HG03159 (cell line): ENCODE data around the gene ZNF532.
"Not testable (repeated sequence)": the region's sequence is repeated elsewhere in the genome, so short reads cannot be mapped to it uniquely, and the experiment has no call there.

Experiments
- ATAC-seq: cut with Tn5 transposase; IDR thresholded peaks from one replicate; pipeline ENCODE4 v1.9.1; 2021; ENCODE audit warnings: mild to moderate bottlenecking, moderate library complexity; ENCODE audit not compliant: unreplicated experiment

The ZNF532 gene

DNA sequence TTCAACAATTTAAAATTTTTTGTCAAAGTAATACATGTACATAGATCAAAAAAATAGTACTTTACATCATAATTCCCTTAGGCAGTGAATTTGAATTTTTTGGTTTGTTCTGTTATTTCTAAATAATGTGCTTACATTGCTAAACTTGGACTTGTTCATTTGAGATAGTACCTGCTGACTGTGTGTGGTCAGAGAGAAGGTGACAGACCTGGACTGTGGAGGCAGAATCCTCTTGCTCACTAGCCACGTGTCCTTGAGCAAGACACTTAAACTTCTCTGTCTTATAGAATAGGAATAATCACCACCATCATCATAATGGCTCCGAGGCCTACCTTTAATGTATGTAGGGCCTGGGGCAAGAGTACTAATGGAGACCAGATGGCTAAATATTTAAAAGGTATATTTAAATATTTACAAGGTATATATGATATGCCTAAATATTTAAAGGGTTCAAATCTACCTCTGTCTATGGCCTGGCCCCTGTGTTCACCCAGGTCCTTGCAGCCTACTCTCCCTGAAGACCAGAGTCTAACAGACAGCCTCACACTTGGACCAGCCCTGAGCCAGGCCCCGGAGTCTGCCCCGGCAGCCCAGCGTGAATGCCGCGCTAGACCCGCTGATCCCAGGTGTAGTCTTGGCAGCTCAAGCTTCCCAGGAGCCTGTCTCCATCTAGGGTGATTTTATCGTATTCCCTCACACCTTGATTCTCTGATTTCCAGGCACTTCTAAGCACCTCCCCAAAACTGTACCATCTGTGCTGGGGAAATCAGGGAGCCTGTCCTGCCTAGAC lies 33.5 kb downstream of the ZNF532 start:
- no peak for ATAC-seq

DNA sequence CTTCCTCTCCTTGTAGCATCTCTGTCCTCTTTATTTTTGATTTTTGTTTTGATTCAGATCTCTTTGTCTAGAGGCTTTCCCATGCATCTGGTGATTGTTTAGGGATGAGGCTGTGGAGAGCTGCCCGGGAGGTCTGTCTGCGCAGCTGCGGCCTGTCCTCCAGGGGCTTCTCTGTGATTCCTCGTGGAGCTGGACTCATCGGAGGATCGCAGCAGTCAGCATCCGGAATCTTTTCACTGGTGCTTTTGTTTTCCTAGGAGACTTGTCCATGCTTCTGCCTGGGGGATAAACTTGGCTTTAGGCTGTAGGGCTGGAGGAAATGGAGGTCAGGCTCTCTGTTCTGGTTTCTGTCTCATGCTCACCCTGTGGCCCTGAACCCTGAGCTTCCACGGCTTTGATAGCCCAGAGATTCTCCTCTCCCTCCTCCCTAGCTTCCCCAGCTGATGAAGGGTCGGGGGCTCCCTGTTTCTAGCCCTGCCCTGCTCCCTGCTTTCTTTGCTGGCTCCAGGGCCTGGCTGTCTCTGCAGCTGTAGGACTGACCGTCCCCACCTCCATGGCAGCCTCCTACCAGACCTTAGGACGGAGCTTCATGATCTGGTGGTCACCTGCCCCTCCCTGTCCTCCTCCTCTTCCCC lies 35.5 kb downstream of the ZNF532 start:
- no peak for ATAC-seq

DNA sequence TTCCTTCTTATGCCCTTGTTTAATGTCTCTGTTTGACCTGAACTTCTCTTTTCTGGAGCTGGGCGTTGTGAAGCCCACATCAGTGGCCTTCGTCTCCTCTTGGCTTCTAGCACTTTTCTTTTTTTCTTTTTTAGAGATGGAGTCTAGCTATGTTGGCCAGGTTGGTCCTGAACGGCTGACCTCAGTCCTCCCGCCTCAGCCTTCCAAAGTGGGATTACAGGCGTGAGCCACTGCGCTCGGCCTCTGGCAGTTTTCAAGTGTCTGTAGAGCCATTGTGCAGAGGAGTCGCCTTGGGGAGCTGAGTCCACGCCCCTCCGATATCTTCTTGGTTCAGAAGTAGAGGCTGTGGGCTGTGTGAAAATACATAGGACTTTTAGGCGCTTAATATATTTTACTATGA lies 36.5 kb downstream of the ZNF532 start:
- no peak for ATAC-seq

DNA sequence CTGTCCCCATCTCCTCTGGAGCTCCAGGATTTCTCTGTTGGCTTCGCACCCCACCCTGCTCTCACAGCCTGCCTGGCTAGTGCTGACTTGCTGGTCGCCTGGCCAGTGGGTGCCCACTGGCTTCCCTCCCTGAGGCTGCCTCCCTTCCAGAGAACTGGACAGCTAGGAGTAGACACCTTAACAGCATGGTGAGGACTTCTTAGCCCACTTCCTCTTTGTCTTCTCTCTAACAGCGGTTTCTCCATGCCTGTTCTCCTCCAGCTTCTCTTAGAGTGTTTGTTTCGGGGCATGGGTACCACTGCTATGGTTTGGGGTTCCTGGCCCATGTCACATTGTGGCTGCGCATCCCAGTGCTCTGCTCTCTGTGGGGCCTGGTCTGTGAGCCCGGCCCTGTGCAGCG lies 37.1 kb downstream of the ZNF532 start:
- ATAC-seq = no peak

DNA sequence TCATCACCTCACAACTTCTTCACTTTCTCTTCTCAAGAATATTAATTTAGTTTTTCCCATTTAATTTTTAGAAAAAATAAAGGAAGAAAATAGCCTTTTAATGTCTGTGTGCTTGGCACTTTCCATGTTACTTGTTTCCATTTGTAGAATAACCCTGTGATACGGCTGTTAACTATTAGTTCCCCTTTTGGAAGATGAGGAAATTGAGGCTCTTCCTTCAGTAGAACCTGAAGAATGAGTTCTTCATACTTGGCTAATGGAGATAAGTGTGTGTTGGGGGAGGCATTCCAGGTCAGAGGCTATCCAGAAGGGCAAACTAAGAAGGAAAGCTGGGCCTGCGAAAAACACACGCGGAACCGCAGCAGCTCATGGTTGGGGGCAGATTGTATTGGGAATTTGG lies 38.3 kb downstream of the ZNF532 start:
- no peak for ATAC-seq

DNA sequence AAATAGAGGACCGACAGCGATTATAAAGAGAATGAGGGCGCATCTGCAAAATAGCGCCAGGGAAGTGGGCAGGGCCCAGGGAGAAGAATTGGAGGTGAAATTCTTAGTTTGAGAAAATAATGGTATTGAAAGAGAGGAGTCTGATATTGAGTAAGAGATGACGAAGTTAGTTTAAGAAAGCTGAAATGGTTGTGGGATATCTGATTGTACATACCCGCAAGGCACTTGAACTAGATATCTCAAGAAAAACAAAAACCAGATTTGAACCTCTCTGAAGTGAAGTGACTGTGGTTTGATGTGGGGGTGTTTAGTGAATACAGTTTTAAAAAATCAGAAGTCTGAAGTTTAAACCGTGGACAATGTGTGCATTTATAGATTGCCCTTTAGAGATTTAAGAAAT lies 38.9 kb downstream of the ZNF532 start:
- ATAC-seq = no peak

DNA sequence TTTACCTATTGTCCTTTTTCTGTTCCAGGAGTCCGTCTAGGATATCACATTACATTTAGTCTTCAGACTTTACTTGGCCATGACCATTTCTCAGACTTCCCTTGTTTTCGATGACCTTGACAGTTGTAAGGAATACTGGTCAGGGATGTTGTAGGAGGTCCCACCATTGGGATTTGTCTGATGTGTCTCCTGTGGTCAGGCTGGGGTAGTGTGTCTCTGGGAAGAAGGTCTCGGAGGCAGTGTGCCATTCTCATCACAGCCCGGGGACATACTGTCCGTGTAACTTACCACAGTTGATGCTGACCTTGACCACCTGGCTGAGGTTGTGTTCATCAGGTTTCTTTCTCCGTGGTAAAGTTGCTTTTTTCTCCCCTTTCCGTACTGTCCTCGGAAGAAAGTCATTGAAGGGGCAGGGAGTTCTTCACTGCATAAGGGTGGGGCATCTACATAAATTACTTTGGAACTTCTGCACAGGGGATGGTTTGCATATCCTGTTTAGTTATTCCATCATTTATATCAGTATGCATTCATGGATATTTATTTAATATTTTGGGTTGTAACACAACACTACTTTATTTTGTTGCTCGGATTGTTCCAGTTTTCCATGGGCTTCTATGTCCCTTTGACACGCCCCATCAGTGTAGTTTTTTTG lies 41.2 kb downstream of the ZNF532 start:
- ATAC-seq = no peak

DNA sequence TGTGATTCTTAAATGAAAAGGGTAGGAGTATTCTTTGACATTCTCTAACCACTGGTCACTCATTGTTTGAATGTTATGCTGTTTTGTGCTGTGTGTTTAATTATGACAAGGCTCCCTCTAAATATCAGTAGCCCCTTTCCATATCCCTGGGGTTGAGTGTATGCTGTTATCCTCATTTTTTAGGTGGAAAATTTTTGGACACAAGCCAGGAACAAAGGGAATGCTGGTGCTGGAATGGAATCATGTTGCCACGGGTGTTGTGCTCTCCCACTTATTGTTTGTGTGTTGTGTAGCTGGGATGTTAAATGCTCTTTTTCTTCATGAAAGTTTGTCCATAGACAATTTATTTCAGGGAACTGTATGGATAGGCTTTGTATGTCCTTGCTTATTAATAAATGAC lies 43.3 kb downstream of the ZNF532 start:
- no peak for ATAC-seq

DNA sequence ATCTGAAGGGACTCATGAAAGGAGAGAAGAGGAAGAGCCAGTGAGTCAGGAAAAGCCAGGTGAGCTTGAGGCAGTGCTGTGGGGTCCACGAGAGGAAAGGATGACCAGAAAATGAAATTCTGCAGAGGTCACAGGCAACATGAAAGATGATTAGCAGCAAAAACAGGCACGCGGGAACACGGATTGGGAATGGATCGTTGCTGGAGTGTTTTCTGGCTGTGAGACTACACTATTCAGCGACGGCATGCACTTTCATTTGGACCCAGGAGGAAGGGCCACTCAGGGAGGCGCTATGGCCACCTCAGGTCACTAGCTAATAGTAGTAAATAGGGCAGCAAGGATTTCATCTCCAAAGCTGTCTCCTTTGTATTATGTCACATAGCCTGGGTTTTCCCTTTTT lies 44.8 kb downstream of the ZNF532 start:
- no peak for ATAC-seq

DNA sequence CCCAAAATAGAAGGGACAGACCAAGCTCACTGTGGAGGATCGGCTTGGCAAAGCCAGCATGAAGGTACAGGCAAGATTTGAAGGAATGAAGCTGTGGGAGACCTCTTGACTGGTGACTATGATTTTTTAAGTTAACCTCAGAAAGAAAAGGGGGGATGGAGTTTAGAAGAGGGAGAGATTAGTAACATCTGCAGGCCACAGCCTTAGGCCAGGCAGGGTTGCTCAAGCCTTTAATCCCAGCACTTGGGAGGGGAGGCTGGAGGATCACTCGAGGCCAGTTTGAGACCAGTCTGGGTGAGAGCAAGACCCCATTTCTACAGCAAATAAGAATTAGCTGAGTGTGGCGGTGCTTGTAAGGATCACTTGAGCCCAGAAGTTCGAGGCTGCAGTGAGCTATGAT lies 46.6 kb downstream of the ZNF532 start:
- ATAC-seq = no peak

DNA sequence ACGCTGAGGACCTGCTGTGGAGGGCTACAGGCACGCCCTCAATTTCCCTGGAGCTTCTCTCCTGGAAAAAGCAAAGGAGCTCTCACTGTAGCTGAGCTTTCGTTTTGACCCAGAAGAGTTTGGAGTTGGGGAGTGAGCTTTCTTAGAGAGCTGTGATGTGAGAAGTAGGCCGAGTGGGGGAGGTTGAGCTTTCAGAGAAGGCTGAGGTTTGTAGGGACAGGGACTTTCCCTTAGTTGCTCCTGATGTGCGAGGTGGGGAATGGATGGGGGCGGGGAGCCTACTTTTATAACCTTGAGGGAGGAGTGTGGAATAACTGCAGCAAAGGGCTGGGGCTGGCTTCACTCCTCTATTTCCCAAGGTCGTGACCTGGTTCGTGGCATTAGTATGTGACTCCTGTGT lies 47.1 kb downstream of the ZNF532 start:
- ATAC-seq = no peak

DNA sequence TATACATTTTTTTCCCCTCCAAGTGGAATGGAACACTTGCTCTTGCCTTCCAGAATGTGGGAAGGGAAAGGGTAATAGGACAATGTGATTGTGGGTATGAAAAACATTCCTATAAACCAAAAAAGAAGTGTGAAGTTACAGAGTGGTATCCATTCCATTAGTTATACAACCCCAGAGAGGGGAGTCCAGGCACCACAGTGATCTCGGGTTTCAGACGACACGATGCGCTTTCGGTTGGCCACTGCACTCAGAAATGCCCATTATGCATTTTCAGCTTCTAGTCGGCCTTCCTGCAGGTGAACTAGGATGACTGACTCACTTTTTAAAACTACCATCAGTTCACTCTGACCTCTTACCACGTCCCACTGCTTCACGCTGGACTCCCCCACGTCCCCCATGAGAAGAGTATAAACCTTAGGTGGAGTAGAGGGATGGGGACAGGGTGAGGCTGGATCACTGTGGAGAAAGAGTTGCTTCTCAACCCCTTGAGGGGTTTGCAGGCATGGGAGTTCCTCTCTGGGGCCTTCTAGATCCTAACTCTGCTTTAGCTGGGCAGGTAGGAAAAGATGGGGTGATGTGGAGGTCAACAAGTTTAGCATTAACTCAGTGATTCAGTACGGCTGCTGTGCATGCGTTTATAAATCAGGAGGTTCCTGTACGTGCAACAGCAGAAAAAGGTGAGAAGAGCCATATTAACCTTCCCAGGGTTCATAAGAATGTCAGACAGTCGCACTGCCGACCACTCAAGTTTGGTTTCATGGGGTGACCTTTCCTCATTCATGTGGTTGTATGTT lies 50.5 kb downstream of the ZNF532 start:
- ATAC-seq = no peak

DNA sequence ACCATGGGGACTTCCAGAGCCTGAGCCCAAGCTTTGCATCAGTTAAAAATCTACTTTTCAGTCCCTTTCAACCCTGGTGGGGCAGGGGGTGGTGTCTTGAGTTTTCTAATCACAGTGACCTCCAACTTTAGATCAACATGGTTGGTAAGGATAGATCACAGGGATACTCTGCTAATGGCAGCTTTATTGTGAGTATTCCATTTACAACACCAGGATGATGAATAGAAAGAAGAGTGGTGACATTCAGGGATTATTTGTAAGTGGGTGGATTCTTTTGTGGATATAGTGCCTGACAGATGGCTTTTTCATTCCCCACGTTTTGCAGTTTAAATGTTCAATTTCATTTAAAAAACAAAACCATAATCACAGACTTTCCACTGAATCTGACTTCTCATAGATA lies 51.3 kb downstream of the ZNF532 start:
- ATAC-seq = no peak

DNA sequence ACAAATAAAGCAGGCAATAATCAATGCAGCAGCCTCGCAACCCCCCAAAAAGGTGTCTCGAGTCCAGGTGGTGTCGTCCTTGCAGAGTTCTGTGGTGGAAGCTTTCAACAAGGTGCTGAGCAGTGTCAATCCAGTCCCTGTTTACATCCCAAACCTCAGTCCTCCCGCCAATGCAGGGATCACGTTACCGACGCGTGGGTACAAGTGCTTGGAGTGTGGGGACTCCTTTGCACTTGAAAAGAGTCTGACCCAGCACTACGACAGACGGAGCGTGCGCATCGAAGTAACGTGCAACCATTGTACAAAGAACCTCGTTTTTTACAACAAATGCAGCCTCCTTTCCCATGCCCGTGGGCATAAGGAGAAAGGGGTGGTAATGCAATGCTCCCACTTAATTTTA lies 55.3 kb downstream of the ZNF532 start:
- ATAC-seq = not testable (repeated sequence)

DNA sequence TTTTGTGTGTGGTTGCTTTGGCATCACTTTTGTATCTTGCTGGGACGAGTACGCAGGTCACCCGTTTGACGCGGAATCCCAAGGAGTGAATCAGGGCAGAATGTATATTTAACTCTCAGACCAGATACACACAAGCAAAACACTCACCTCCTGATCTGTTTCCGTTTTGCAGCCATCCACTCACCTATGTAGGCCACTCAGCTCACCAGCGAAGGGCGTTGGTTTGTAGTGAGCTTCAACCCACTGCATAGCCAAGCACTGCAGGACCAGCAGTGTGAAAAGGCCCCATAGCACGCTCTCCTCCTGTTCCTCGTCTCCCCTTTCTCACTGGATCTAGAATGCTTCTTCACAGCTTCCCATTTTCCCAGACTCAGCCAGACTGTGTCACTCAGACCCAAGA lies 58.3 kb downstream of the ZNF532 start:
- no peak for ATAC-seq

DNA sequence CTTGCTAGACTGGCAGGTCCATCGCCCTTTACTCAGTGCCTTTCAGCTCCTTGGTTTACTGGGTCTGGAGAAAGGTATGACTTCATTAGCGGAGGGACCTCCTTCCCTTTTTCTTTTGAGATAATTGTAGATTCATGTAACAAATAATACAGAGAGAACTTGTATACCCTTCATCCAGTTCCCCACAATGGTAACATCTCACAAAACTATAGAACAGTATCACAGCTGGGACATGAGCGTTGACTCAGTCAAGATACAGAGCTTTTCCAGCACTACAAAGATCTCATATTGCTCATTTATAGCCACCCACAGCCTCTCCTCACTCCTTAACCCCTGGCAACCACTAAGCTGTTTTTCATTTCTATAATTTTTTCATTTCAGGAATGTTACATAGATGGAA lies 59.8 kb downstream of the ZNF532 start:
- ATAC-seq = no peak

DNA sequence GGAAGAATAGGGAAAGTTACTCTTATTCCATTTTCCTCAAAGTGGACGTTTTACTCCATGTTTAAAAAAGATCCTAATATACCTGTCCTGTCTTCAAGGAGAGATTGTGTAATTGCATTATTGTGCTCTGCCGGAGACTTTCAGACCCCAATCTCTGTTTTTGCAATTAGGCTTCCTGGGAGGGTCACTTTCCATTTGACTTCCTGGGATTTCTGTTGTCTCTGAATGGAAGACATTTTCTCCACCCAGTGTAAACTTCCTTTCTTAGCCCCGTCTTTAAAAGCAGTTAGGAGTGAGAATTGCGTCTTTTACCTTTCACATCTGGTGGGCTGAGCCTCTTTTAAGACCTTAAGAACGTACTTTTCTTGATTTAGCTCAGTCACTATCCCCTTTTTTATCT lies 63.0 kb downstream of the ZNF532 start:
- ATAC-seq = no peak

DNA sequence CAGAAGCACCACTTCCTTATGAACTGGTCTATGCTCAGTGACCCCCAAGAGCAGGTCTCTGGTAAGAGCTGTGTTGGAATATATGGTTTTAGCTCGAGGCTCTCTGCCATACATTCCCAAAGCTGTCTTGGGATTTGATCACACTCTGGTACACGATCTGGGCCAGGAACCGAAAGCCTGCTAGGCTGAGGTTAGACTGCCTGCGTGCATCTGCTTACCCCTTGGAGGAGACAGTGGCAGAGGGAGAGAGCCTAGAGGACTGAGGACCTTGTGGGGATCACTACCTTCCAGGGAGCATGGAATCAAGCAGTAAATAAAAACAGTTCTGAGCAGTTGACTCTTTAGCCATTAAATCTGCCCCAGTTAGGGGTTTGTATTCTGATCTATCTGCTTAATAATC lies 63.7 kb downstream of the ZNF532 start:
- ATAC-seq = no peak

DNA sequence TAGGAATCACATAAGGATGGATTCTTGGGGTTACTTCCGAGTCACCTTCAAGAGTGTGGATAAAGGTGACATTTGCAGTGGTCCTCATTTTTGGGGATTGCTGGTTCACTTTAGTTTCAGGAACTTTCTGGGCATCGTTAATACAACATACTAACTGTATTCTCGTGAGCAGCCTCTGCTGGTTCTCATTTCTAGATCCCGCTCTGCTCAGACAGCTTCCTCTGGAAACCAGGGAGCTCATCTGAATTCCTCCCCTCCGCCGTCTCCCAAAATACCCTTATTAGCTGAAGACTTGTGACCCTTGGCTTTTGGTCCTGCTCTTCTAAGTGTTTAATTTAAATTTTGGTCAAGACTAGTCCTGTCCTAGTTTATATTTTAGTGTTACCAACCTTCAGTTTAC lies 64.5 kb downstream of the ZNF532 start:
- ATAC-seq = no peak

DNA sequence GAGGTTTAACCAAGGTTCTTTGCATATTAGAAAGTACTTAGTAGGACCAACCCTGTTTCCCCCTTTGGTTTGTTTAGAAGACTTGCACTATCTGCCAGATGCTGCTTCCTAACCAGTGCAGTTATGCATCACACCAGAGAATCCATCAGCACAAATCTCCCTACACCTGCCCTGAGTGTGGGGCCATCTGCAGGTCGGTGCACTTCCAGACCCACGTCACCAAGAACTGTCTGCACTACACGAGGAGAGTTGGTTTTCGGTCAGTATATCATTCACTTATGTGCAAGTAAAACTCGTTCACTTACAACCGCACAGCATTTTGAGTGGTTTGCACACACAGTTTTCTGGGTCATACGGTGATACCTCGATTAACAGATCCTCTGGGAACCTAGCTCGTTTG lies 69.7 kb downstream of the ZNF532 start:
- ATAC-seq = no peak

DNA sequence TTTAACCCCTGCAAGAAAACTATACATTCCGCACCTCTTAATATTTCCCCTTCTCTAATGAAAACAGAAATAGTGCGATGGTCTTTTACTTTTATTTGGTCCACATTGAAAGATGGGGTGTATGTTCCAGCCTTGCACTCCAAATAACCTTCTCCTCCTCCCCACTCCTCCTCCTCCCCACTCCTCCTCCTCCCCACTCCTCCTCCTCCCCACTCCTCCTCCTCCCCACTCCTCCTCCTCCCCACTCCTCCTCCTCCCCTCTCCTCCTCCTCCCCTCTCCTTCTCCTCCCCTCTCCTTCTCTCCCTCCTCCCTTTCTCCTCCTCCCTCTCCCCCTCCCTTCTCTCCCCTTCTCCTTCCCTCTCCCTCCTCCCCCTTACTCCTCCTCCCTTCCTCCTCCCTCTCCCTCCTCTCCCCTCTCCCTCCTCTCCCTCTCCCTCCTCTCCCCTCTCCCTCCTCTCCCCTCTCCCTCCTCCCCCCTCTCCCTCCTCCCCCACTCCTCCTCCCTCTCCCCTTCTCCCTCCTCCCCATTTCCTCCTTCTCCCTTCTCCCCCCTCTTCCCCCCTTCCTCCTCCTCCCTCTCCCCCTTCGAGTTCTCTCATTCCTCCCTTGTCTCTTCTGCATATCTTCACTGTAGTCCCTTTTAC lies 70.4 kb downstream of the ZNF532 start:
- no peak for ATAC-seq
